Activated naive CD8-positive, alpha-beta T cell treated with anti-CD3 and anti-CD28 coated beads, Interleukin-2, amount 10 ng/mL, durations not matched to agents 7 days and 5 days (primary cell): ENCODE measurements around the gene C15orf39. TPM values are rescaled to one million over a fixed set of nuclear protein-coding genes. Genes with fewer than 3 reads are reported as not detected.
"Not testable (repeated sequence)": the region's sequence is repeated elsewhere in the genome, so short reads cannot be mapped to it uniquely, and the experiment has no call there.

Source experiments
- ATAC-seq: fragments of 150-1000 bp; cut with Tn5 transposase; one replicate; pipeline ENCODE4 v1.10.0; 2021; ENCODE audit warnings: low read depth, moderate library complexity
- POLR2A ChIA-PET: fragments of 350-600 bp; sonication (Branson Sonifier 250); formaldehyde crosslinking; loops from one replicate; lab custom pipeline; 2021; ENCODE audit warnings: antibody characterized with exemption; lab: Charles Lee
- DNase-seq: peaks from one replicate; pipeline ENCODE4 v3.0.0; 2021
- H3K27ac Mint-ChIP-seq: one replicate; pipeline ENCODE4 v1.8.0; 2022; ENCODE audit warnings: mild to moderate bottlenecking, mixed read lengths
- H3K27me3 Mint-ChIP-seq: one replicate; pipeline ENCODE4 v1.8.0; 2022; ENCODE audit warnings: mild to moderate bottlenecking, moderate library complexity, mixed read lengths
- H3K36me3 Mint-ChIP-seq: one replicate; pipeline ENCODE4 v1.8.0; 2021; ENCODE audit warnings: mild to moderate bottlenecking, mixed read lengths
- H3K4me1 Mint-ChIP-seq: one replicate; pipeline ENCODE4 v1.8.0; 2021; ENCODE audit warnings: mixed read lengths
- H3K4me3 Mint-ChIP-seq: one replicate; pipeline ENCODE4 v1.8.0; 2022; ENCODE audit warnings: mild to moderate bottlenecking, moderate library complexity, mixed read lengths
- H3K9me3 Mint-ChIP-seq: one replicate; pipeline ENCODE4 v1.8.0; 2021; ENCODE audit warnings: mixed read lengths
- total RNA-seq, 2 experiments: library from RNA; stranded (reverse); gene quantifications; one replicate each; pipeline ENCODE4 v1.2.3, GENCODE V29; 2021

C15orf39 gene
- total RNA-seq, 2 experiments from 2014 or later, result 45.6 to 45.9 TPM

- Mint-ChIP-seq H3K4me1 (peaks cover 15% of the 10 kb centered on the region), H3K9me3 (peaks cover 13% of the 10 kb centered on the region), H3K36me3 (peaks cover 13% of the 10 kb centered on the region), H3K4me3 (no peak overlapping the region), H3K27me3 (peaks cover 16% of the 10 kb centered on the region), H3K27ac (no peak overlapping the region)
- DNase-seq (no peak), ATAC-seq (no peak)
- POLR2A ChIA-PET, result no interaction called here
Observed at GRCh38 chr15:75164625-75165350, 36.9 kb upstream of the C15orf39 start.

GRCh38 chr15:75166489-75167063 is 35.1 kb upstream of the C15orf39 start:
- H3K27ac Mint-ChIP-seq, ATAC-seq, DNase-seq, H3K4me3 Mint-ChIP-seq, POLR2A ChIA-PET: not testable (repeated sequence)
- H3K36me3 Mint-ChIP-seq, result peaks cover 15% of the 10 kb centered on the region
- H3K9me3 Mint-ChIP-seq, result peaks cover 14% of the 10 kb centered on the region
- peaks cover 31% of the 10 kb centered on the region for H3K4me1 Mint-ChIP-seq
- H3K27me3 Mint-ChIP-seq, result peaks cover 10% of the 10 kb centered on the region

GRCh38 chr15:75167588-75168350 is 33.9 kb upstream of the C15orf39 start:
- Mint-ChIP-seq H3K27ac (no peak overlapping the region), H3K4me3 (no peak overlapping the region), H3K27me3 (peaks cover 10% of the 10 kb centered on the region), H3K9me3 (peaks cover 14% of the 10 kb centered on the region), H3K36me3 (peaks cover 15% of the 10 kb centered on the region), H3K4me1 (peaks cover 39% of the 10 kb centered on the region)
- POLR2A ChIA-PET, result interaction anchor here (1.0 kb wide), 1 partner anchor 34 kb away, joined by 4 read pairs; the partner anchor contains the start of gene C15orf39
- DNase-seq (no peak), ATAC-seq (no peak)

- Mint-ChIP-seq H3K27ac (no peak overlapping the region), H3K4me1 (peaks cover 40% of the 10 kb centered on the region), H3K27me3 (peaks cover 10% of the 10 kb centered on the region), H3K36me3 (peaks cover 15% of the 10 kb centered on the region), H3K4me3 (no peak overlapping the region), H3K9me3 (peaks cover 14% of the 10 kb centered on the region)
- DNase-seq, result no peak
- POLR2A ChIA-PET, result interaction anchor here (1.0 kb wide), 1 partner anchor 33 kb away, joined by 4 read pairs; the partner anchor contains the start of gene C15orf39
- no peak for ATAC-seq
Observed at GRCh38 chr15:75168374-75168773, 33.3 kb upstream of the C15orf39 start.

- Mint-ChIP-seq H3K4me1 (peaks cover 40% of the 10 kb centered on the region), H3K9me3 (peaks cover 14% of the 10 kb centered on the region), H3K4me3 (no peak overlapping the region), H3K27me3 (peaks cover 8% of the 10 kb centered on the region), H3K36me3 (peaks cover 15% of the 10 kb centered on the region), H3K27ac (no peak overlapping the region)
- no peak for ATAC-seq
- POLR2A ChIA-PET, result interaction anchor here (1.5 kb wide), 1 partner anchor 40 kb away, joined by 5 read pairs; no protein-coding TSS in a partner anchor
- DNase-seq, result no peak
Observed at GRCh38 chr15:75170203-75170602, 31.5 kb upstream of the C15orf39 start.

GRCh38 chr15:75170711-75171341 is 30.9 kb upstream of the C15orf39 start:
- H3K4me3 Mint-ChIP-seq, result peak overlapping the region; percentile 55
- H3K9me3 Mint-ChIP-seq, result peaks cover 14% of the 10 kb centered on the region
- H3K36me3 Mint-ChIP-seq, result peaks cover 15% of the 10 kb centered on the region
- peaks cover 40% of the 10 kb centered on the region for H3K4me1 Mint-ChIP-seq
- no peak for DNase-seq
- H3K27me3 Mint-ChIP-seq, result peaks cover 8% of the 10 kb centered on the region
- POLR2A ChIA-PET, result interaction anchor here (0.5 to 1.5 kb wide), 5 partner anchors 29 to 42 kb away, joined by 3 to 5 read pairs (median 3); partner anchors contain the start of gene C15orf39
- ATAC-seq, result no peak
- peak overlapping the region; percentile 51 for H3K27ac Mint-ChIP-seq

GRCh38 chr15:75171408-75171807 is 30.3 kb upstream of the C15orf39 start:
- peak; percentile 45 for DNase-seq
- POLR2A ChIA-PET, result interaction anchor here (0.6 to 1.5 kb wide), 5 partner anchors 29 to 1135 kb away, joined by 3 to 5 read pairs (median 3); partner anchors contain the start of gene C15orf39
- Mint-ChIP-seq H3K4me3 (peak overlapping the region; percentile 55), H3K27ac (peak overlapping the region; percentile 51), H3K9me3 (peaks cover 14% of the 10 kb centered on the region), H3K4me1 (peaks cover 40% of the 10 kb centered on the region), H3K36me3 (peaks cover 14% of the 10 kb centered on the region), H3K27me3 (peaks cover 7% of the 10 kb centered on the region)
- ATAC-seq, result peak; percentile 78

- POLR2A ChIA-PET, result interaction anchor here (0.7 kb wide), 1 partner anchor 378 kb away, joined by 3 read pairs; no protein-coding TSS in a partner anchor
- H3K36me3 Mint-ChIP-seq, result peaks cover 12% of the 10 kb centered on the region
- H3K27me3 Mint-ChIP-seq, result peaks cover 5% of the 10 kb centered on the region
- no peak for DNase-seq
- no peak for ATAC-seq
- H3K4me3 Mint-ChIP-seq, result no peak overlapping the region
- peaks cover 40% of the 10 kb centered on the region for H3K4me1 Mint-ChIP-seq
- H3K27ac Mint-ChIP-seq, result no peak overlapping the region
- peaks cover 11% of the 10 kb centered on the region for H3K9me3 Mint-ChIP-seq
Observed at GRCh38 chr15:75172284-75172820, 29.3 kb upstream of the C15orf39 start.

GRCh38 chr15:75174102-75174501 is 27.6 kb upstream of the C15orf39 start:
- peaks cover 9% of the 10 kb centered on the region for H3K9me3 Mint-ChIP-seq
- peaks cover 19% of the 10 kb centered on the region for H3K27me3 Mint-ChIP-seq
- peaks cover 9% of the 10 kb centered on the region for H3K36me3 Mint-ChIP-seq
- H3K27ac Mint-ChIP-seq, result no peak overlapping the region
- ATAC-seq, result no peak
- H3K4me1 Mint-ChIP-seq, result peaks cover 31% of the 10 kb centered on the region
- no peak overlapping the region for H3K4me3 Mint-ChIP-seq
- POLR2A ChIA-PET, result no interaction called here
- no peak for DNase-seq

GRCh38 chr15:75174729-75175128 is 27.0 kb upstream of the C15orf39 start:
- Mint-ChIP-seq H3K27ac (no peak overlapping the region), H3K4me1 (peaks cover 30% of the 10 kb centered on the region), H3K4me3 (no peak overlapping the region), H3K36me3 (peaks cover 3% of the 10 kb centered on the region), H3K9me3 (peaks cover 2% of the 10 kb centered on the region), H3K27me3 (peaks cover 25% of the 10 kb centered on the region)
- POLR2A ChIA-PET, result interaction anchor here (1.1 kb wide), 1 partner anchor 26 kb away, joined by 5 read pairs; no protein-coding TSS in a partner anchor
- DNase-seq (no peak), ATAC-seq (no peak)

- Mint-ChIP-seq H3K27ac (no peak overlapping the region), H3K27me3 (peaks cover 40% of the 10 kb centered on the region), H3K36me3 (no peaks in the 10 kb centered on the region), H3K9me3 (no peaks in the 10 kb centered on the region), H3K4me1 (peaks cover 24% of the 10 kb centered on the region), H3K4me3 (no peak overlapping the region)
- DNase-seq (no peak), ATAC-seq (no peak)
- POLR2A ChIA-PET, result no interaction called here
Observed at GRCh38 chr15:75176396-75176761, 25.3 kb upstream of the C15orf39 start.

- no peak overlapping the region for H3K4me3 Mint-ChIP-seq
- no peaks in the 10 kb centered on the region for H3K9me3 Mint-ChIP-seq
- H3K27me3 Mint-ChIP-seq, result peaks cover 45% of the 10 kb centered on the region
- ATAC-seq, result no peak
- no peak overlapping the region for H3K27ac Mint-ChIP-seq
- H3K36me3 Mint-ChIP-seq, result no peaks in the 10 kb centered on the region
- POLR2A ChIA-PET, result interaction anchor here (0.6 kb wide), 1 partner anchor 42 kb away, joined by 3 read pairs; no protein-coding TSS in a partner anchor
- DNase-seq, result no peak
- H3K4me1 Mint-ChIP-seq, result peaks cover 23% of the 10 kb centered on the region
Observed at GRCh38 chr15:75177360-75178071, 24.2 kb upstream of the C15orf39 start.
